Body of pancreas (tissue), 4 donors: ENCODE measurements around the gene SHISA3.

Experiments used
- CTCF ChIP-seq, 7 experiments: fragments of 450-650 bp in 4 of 7; fragments of 200-600 bp in 3 of 7; sonication (generic) in 3 of 7; IDR thresholded peaks; one replicate each; pipeline ENCODE4 v1.5.1; 2016 to 2019; ENCODE audit warnings: antibody characterized with exemption in 7 of 7
- POLR2A ChIP-seq, 3 donors: fragments of 450-650 bp; IDR thresholded peaks; one replicate each; pipeline ENCODE4 v1.6.1; 2016; ENCODE audit warnings: antibody characterized with exemption in 3 of 3, mild to moderate bottlenecking in 2 of 3

DNA sequence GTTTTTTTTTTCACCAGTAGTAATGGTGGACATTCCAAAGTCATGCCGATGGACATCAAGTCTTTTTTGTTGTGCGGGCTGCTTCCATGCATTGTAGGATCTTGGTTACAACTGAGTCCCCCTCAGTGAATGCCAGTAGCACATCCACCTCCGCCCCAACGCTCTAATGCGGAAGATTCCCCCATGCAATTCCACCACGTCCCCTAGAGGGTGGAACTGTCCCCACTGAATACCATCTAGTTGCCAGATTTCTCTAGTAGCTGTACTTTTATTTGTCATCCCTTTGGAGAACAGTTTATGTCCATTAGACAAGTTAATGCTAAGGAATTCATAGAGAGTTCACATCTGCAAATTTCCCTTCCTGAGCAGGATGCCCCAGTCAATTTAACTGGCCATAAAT is 6.7 kb downstream of the SHISA3 start:
- TF ChIP-seq CTCF (IDR thresholded peaks at IDR 0.05) (no peak), POLR2A (IDR thresholded peaks at IDR 0.05) (no peak)
